Thoracic aorta (tissue), 2 donors: Measurements from ENCODE around the gene IRGQ. TPM values are rescaled to one million over a fixed set of nuclear protein-coding genes. Genes with fewer than 3 reads are reported as not detected.

ENCODE experiments used
- ATAC-seq: fragments of 150-250 bp; one replicate; pipeline ENCODE4 v1.8.0; 2017; ENCODE audit warnings: low read depth; ENCODE audit not compliant: insufficient number of reproducible peaks, low FRiP score
- DNase-seq: peaks from one replicate; pipeline ENCODE4 v3.0.0-alpha.2; 2020; ENCODE audit warnings: low spot score
- H3K27ac ChIP-seq, 2 donors: fragments of 200-600 bp; sonication (generic); 1 replicate in 1 of 2; 2 replicates in 1 of 2; pipeline ENCODE4 v1.5.1; 2016; ENCODE audit warnings: mild to moderate bottlenecking in 2 of 2, moderate library complexity in 2 of 2
- H3K27me3 ChIP-seq: fragments of 200-600 bp; sonication (generic); replicated peaks from 2 replicates; pipeline ENCODE4 v1.6.0; 2016; ENCODE audit warnings: mild to moderate bottlenecking; ENCODE audit not compliant: insufficient read depth
- H3K36me3 ChIP-seq: fragments of 200-600 bp; sonication (generic); one replicate; pipeline ENCODE4 v1.5.1; 2016
- H3K4me1 ChIP-seq, 2 donors: fragments of 200-600 bp; sonication (generic); 1 replicate in 1 of 2; 2 replicates in 1 of 2; pipeline versions ENCODE4 v1.5.1 to v1.6.0; 2016; ENCODE audit warnings: low read depth in 2 of 2, mild to moderate bottlenecking in 1 of 2; ENCODE audit not compliant: control insufficient read depth in 1 of 2
- H3K4me3 ChIP-seq: fragments of 200-600 bp; sonication (generic); 2 replicates; pipeline ENCODE4 v1.5.1; 2016; ENCODE audit warnings: mild to moderate bottlenecking
- H3K9me3 ChIP-seq: fragments of 200-600 bp; sonication (generic); 2 replicates; pipeline ENCODE4 v1.5.1; 2016
- CTCF ChIP-seq: fragments of 200-600 bp; sonication (generic); IDR thresholded peaks from one replicate; pipeline ENCODE4 v1.5.1; 2019; ENCODE audit warnings: antibody characterized with exemption
- total RNA-seq, 2 donors: library from RNA; depleted of rRNA; stranded (reverse); fragments of >200 nt; gene quantifications; one replicate each; pipeline versions ENCODE4 v1.1.0 to v1.2.3, GENCODE V29; 2016

Gene IRGQ
- total RNA-seq, 2 donors from 2014 or later = 24.4 to 37.2 TPM

- no peaks in the 10 kb centered on the region for H3K27me3 ChIP-seq
- no peak for TF ChIP-seq CTCF
- no peaks in the 10 kb centered on the region for H3K9me3 ChIP-seq
- H3K36me3 ChIP-seq = peaks cover 14% of the 10 kb centered on the region
- no peak within 1 kb of the TSS for H3K27ac ChIP-seq
- ATAC-seq (no peak), DNase-seq (no peak)
- H3K4me3 ChIP-seq = no peak within 1 kb of the TSS
- H3K4me1 ChIP-seq = no peaks in the 10 kb centered on the region
These were observed 15.9 kb upstream of the IRGQ start, which contains the start of gene SRRM5 for GRCh38 chr19:43611788-43612187. Gene SRRM5, plus strand, starts transcription at chr19:43612088. Its CDS starts 34 bp downstream, at chr19:43612122.

- H3K27ac ChIP-seq = no peak overlapping the region
- TF ChIP-seq CTCF = no peak
- ATAC-seq (no peak), DNase-seq (no peak)
- H3K4me1 ChIP-seq = no peaks in the 10 kb centered on the region
- no peaks in the 10 kb centered on the region for H3K9me3 ChIP-seq
- peaks cover 17% of the 10 kb centered on the region for H3K36me3 ChIP-seq
- no peaks in the 10 kb centered on the region for H3K27me3 ChIP-seq
- no peak overlapping the region for H3K4me3 ChIP-seq
These were observed 14.6 kb upstream of the IRGQ start for GRCh38 chr19:43610493-43610892.

- DNase-seq = no peak
- no peak for ATAC-seq
- peaks cover 17% of the 10 kb centered on the region for H3K36me3 ChIP-seq
These were observed 13.9 kb upstream of the IRGQ start for GRCh38 chr19:43609872-43610271.

GRCh38 chr19:43607238-43608205 lies 11.6 kb upstream of the IRGQ start:
- H3K9me3 ChIP-seq = no peaks in the 10 kb centered on the region
- DNase-seq = no peak
- H3K27ac ChIP-seq = no peak overlapping the region
- H3K36me3 ChIP-seq = peaks cover 9% of the 10 kb centered on the region
- H3K4me1 ChIP-seq = no peaks in the 10 kb centered on the region
- H3K27me3 ChIP-seq = no peaks in the 10 kb centered on the region
- H3K4me3 ChIP-seq = no peak overlapping the region
- no peak for ATAC-seq
- TF ChIP-seq CTCF = no peak

More at GRCh38 chr19:43609872-43610271, 13.9 kb upstream of the IRGQ start:
- H3K27me3 ChIP-seq = no peaks in the 10 kb centered on the region
- H3K4me1 ChIP-seq = no peaks in the 10 kb centered on the region
- no peak overlapping the region for H3K4me3 ChIP-seq
- H3K27ac ChIP-seq = no peak overlapping the region
- H3K9me3 ChIP-seq = no peaks in the 10 kb centered on the region
- no peak for TF ChIP-seq CTCF

GRCh38 chr19:43606569-43607229 lies 10.8 kb upstream of the IRGQ start:
- Histone ChIP-seq H3K27me3 (no peaks in the 10 kb centered on the region), H3K27ac (no peak overlapping the region), H3K9me3 (no peaks in the 10 kb centered on the region), H3K36me3 (peaks cover 7% of the 10 kb centered on the region), H3K4me1 (no peaks in the 10 kb centered on the region), H3K4me3 (no peak overlapping the region)
- no peak for TF ChIP-seq CTCF
- DNase-seq (no peak), ATAC-seq (no peak)
